NCI-H446 (cell line): ENCODE measurements around the gene EPHB6.

Source experiments
- DNase-seq, 2 experiments: peaks; one replicate each; lab custom pipeline; 2025; lab: John Stamatoyannopoulos, UW

EPHB6 gene

DNA sequence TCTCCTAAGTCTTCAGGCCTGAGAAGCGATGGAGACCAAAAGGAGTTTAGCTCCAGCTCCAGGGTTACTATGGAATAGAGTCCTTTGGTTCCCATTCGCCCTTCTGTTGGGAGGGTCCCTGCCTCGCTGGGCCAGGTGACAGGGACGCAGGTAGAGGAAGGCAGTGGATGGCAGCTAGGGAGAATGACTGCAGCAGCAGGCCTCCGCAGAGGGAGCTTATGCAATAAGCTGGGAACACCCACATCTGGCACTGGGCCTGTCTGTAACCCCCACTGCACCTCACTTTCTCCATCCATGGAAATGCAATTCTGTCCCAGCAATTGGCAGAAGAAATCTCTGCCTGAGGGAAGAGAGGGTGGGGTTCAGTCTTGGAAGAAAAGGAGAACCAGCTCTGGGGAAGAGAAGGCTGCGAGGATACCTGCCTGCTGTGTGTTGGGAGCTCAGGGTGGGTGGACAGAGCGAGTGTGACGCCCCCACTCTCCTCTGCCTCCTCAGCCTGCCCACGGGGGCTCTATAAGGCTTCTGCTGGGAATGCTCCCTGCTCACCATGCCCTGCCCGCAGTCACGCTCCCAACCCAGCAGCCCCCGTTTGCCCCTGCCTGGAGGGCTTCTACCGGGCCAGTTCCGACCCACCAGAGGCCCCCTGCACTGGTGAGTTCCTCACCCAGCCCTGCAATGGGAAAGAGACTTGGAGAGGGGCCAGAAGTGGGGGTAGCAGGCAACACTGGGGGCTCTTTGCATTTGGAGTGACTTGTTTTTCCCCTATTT lies 10.3 kb downstream of the EPHB6 start:
- no peak for DNase-seq

GRCh38 chr7:142865766-142866165 lies 10.9 kb downstream of the EPHB6 start:
- no peak for DNase-seq

DNA sequence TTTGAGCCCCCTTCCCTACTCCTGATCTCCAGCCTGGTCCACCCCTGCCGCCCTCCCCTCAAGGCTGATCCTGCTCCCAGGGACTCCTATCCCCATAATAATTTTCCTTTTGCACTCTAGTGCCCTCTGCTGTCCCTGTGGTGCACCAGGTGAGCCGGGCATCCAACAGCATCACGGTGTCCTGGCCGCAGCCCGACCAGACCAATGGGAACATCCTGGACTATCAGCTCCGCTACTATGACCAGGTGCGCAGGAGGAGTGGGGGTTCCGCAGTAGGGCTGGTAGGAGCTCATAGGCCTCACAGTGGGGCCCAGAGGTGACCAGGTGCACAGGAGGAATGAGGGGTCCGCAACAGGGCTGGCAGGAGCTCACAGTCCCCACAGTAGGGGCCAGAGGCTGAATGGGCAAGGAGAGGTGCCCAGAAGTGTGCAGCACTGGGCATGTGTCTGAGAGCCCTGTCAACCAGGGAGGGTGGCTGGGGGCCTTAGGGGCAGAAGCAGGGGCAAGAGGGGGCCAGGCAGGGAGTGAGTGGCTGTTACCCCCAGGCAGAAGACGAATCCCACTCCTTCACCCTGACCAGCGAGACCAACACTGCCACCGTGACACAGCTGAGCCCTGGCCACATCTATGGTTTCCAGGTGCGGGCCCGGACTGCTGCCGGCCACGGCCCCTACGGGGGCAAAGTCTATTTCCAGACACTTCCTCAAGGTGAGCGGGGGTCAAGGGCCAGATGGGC lies 11.7 kb downstream of the EPHB6 start:
- DNase-seq = no peak

DNA sequence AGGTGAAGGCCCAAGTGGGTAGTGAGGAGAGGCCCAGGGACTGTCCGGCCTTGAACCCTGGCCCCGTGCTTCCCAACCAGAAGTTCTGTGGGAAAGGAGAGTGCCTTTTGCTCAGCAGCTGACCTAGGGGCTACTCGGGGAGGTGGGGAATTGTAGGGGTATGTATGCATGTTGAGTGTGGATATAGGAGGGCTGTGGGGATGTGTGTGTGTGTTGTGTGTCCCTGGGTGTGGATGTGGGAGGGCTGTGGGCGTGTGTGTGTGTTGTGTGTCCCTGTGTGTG lies 12.2 kb downstream of the EPHB6 start:
- no peak for DNase-seq

DNA sequence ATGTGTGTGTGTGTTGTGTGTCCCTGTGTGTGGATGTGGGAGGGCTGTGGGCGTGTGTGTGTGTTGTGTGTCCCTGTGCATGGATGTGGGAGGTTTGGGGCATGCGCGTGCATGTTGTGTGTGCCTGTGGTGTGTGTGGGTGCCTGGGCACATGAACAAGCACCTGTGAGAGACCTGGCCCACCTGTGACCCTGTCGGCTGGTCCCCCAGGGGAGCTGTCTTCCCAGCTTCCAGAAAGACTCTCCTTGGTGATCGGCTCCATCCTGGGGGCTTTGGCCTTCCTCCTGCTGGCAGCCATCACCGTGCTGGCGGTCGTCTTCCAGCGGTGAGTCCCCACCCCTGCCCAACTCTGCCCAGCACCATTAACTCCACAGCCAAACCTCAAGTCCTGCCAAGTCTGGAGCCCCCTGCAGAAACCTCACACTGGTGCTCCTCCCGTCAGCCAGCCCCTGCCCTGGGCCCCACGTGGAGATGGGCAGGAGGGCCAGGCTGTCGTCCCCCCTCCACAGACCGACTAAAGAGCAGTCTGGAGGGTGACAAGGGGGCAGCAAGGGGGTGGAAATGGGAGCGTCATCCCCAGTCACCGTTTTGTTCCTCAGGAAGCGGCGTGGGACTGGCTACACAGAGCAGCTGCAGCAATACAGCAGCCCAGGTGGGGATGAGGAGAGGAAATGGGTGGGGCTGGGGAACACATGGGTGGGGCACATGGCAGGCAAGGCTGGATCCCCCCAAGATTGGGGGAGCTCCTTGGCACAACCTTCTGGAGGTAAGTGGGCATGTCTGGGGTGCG lies 12.7 kb downstream of the EPHB6 start:
- DNase-seq = no peak

DNA sequence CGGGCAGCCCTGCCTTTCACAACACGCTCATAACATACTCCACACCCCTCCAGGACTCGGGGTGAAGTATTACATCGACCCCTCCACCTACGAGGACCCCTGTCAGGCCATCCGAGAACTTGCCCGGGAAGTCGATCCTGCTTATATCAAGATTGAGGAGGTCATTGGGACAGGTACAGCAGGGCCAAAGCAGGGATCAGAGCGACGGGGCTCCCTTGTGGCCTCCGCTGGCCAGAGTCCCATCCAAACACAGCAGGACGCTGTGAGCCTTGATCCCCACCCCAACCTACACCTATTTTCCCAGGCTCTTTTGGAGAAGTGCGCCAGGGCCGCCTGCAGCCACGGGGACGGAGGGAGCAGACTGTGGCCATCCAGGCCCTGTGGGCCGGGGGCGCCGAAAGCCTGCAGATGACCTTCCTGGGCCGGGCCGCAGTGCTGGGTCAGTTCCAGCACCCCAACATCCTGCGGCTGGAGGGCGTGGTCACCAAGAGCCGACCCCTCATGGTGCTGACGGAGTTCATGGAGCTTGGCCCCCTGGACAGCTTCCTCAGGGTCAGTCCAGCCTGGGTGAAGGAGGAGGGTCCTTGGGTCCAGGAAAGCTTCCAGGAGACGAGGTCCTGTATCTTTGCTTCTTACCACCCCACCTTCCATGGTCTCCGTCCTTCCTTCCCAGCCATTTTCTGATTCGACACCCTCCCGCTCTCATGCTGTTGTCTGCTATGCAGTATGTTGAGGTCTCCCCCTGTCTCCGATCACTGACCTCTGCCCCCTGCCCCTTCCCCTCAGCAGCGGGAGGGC lies 13.5 kb downstream of the EPHB6 start:
- no peak for DNase-seq

DNA sequence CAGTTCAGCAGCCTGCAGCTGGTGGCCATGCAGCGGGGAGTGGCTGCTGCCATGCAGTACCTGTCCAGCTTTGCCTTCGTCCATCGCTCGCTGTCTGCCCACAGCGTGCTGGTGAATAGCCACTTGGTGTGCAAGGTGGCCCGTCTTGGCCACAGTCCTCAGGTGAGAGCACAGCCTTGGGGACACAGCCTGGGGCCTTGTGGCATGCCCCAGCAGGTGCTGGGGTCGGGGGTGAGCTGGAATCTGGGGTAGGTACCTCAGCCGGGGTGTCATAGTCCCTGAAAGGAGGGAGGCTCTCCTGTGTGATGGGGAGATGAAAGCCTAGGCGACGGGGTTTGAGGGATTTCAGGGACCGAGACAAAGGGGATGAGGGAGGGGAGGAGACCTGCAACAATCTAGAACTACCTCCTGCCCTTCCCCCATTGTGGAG lies 14.1 kb downstream of the EPHB6 start:
- DNase-seq = no peak

DNA sequence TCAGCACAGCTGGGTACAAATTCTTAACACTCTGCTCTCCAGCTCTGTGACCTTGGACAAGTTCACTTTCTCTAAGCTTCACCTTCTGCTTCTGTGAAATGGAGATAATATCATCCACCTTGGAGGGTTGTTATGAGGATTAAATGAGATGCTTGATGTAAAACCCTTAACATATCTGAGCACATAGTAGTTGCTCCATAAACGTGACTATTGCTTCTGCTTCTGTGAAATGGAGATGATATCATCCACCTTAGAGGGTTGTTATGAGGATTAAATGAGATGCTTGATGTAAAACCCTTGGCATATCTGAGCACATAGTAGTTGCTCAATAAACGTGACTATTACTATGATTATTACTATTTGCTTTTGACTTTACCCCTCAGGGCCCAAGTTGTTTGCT lies 14.6 kb downstream of the EPHB6 start:
- DNase-seq = no peak

DNA sequence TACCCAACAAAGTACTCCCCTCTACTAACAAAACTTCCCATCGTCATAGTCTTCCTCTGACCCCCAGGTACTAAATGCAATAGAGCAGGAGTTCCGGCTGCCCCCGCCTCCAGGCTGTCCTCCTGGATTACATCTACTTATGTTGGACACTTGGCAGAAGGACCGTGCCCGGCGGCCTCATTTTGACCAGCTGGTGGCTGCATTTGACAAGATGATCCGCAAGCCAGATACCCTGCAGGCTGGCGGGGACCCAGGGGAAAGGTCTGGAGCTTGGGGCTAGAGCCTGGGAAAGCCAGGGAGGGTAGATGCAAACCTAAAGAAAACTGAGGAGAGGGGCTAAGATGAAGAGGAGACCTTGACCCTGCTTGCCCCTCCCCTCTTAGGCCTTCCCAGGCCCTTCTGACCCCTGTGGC lies 15.3 kb downstream of the EPHB6 start:
- DNase-seq = no peak

DNA sequence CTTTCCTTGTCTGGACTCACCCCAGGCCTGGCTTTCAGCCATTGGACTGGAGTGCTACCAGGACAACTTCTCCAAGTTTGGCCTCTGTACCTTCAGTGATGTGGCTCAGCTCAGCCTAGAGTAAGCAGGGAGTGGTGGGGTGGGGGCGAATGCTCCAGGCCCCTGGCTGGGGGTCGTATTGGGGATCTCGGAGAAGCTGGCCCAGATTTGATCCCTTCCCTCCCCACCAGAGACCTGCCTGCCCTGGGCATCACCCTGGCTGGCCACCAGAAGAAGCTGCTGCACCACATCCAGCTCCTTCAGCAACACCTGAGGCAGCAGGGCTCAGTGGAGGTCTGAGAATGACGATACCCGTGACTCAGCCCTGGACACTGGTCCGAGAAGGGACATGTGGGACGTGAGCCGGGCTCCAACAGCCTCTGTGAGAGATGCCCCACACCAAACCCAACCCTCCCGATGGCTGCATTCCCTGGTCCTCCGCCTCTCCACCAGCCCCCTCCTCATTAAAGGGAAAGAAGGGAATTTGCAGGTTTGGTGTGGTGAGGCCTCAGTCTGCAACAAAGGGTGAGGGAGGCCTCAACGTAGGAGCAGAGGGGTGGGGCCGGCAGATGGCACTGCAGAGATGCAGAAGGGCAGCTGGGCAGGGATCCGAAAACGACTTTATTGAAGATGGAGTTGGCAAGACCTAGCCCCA lies 15.8 kb downstream of the EPHB6 start:
- no peak for DNase-seq

DNA sequence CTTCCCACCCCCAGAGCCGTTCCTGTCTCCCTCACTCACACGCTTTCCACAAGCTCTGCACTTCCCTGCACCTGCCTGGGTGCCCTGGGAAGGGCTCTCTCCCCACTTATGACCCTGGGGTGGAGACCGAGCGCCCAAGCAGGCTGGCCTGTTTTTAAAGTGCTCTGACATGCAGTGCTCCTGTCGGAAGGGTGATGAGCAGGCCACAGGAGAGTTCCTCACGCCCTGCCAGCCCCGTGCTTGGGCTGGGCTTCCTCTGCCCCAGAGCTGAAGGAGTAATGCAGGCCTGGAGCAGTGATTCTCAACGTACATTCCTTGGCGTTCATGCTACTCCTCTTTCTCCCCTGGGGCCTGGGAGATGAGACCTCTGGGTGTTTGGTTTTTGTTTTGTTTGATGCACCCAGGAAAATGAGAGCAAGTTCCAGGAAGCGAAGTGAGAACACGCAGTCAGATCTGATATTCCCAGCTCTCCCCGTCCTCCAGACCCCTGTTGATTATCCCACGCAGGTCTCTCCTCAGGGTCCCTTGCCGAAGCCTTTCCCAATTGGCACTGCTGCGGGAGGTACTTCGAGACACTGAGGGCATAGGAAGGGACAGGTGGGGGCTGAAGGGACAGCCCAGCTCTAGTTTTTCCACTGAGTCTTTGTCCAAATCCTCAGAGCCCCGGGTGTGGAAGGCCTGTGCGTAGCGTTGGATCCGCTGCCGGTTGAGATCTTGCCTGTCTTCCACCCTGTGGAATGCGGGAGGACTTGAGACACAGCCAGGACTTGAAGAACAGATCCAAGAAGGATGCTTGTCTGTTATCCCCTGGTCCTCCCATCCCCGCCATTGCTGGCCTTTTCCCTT lies 16.6 kb downstream of the EPHB6 start:
- no peak for DNase-seq

DNA sequence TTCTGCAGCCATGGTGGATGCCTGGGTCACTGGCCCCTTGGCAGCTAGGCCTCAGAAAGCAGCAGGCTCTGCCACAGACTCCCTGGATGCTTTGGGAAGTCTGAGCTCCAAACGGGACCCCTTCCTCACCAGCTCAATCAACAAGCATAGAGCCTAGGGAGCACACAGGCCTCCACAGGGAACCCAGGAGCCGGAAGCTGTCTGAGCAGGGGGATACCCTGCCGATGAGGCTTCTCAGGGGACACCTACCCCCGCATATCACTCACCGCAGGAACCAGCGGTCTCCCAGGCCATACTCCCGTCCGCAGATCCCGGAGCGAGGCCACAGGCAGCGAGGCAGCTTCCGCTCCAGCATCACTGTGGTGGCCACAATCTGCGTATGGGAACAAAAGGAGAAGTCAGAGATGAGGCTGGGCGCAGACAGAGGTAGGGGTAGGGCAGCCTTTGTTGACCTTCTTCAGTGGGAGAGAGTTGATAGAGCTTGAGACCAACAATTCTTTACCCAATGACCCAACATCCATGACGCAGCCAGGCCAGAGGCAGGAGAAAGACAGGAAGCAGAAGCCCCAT lies 17.3 kb downstream of the EPHB6 start:
- no peak for DNase-seq

DNA sequence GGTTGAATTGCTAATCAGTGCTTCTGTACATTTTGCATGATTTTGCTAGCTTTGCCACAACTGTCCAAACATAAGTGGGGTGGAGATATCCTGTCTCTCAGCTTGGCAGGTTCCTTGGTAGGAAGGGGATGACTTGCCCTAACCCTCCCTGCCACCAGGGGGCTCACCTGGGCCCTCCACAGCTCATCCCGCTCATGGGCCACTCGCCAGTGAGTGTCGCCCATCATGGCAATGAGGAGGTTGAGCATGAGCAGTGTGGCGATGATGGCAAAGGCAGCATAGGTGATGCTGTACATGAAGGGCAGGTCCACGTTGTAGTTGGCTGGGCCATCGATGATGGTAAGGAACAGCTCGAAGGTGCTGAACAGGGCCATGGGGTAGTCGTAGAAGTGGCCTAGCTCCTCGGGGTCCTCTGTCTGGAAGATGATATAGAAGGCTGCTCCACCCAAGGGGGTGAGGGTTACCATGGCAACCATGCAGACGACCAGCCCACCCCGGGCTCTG lies 18.5 kb downstream of the EPHB6 start:
- DNase-seq = no peak

DNA sequence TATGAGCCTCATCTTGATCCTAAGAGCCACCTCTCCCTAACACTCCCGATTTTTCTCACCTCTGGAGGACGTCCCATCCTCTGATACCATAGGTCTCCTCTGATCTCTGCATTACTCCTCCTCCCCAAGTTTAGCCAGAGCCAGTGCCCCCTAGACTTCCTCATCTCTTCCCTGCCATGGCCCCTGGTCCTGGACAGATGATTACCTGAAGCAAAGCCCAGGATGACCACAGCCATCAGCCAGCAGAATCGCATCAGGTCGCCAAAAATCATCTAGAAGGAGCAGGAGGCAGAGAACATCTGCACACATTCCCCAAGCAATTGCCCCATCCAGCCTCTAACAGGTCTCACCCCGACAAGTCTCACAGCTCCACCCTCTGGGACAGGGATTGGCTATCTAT lies 19.0 kb downstream of the EPHB6 start:
- no peak for DNase-seq

DNA sequence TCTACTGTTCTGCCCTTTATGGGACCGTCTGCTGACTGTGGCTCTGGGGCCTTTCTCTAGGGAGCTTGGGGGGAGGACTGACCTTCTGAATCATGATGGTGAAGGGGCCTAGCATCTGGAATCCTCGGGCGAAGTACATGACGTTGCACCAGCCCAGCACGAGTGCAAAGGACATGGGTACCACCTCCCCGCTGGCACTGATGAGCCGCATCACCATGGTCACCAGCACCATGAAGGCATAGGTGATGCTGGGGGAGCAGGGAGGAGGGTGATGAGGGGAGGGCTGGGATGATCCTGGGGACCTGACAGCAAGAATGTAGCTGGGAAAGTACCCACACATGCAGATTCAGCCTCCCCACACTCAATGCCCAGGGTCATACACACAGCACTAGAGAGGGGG lies 19.5 kb downstream of the EPHB6 start:
- DNase-seq = no peak

DNA sequence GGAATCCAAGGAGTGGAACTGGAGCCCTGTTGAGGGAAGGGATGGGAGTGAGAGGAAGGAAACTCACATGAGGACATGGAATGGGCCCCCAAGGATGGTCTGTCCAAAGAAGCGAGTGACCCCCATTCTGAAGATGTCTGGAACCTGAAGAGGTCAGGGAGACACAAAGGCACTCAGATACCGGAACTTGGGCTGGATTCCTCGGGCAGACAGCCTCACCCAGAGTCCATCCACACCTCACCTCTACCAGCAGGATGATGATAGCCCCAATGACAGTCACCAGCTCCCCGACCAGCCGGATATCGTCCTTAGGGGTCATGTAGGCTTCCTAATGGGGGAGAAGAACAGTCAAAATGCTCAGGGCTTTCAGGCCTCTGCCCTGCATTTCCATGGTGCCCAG lies 20.0 kb downstream of the EPHB6 start:
- no peak for DNase-seq

GRCh38 chr7:142875456-142875855 lies 20.6 kb downstream of the EPHB6 start:
- no peak for DNase-seq

DNA sequence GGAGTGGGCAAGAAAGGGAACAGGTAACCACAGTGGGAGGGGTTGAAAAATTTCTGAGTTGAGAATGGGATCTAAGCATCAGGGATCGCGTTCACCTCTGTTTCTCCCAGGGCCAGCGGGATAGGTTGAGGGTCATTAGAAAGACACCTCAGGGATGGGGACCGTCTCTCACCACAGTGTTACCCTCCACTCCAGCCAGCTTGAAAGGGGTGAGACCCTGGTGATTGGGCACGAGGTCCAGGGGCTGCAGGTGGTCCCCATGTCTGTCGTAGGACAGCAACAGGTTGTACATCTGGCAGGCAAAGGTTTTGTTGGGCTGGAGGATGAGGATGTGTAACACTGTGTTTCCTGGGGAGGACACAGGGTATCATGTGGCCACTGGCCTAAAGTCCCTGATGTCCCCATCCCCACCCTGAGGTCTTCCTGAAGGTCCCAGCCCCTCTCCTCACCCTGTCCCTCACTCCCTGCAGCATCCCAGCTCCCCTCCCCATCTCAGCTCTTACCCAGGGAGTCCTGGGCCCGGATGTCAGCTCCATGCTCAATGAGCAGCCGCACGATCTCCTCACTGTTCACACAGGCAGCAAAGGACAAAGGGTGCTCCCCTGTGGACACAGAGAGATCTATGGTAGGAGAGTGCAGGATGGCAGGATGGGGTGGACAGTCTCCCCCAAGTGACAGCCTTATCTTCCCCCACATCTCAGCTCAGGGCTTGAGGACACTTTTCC lies 21.5 kb downstream of the EPHB6 start:
- no peak for DNase-seq
